NCI-H1436 treated with DMSO at 0.1 percent for 48 hours (cell line): Measurements from ENCODE around the gene MAD1L1.

Source experiments
- DNase-seq: peaks from one replicate; lab custom pipeline; 2025; lab: John Stamatoyannopoulos, UW

Gene MAD1L1

DNA sequence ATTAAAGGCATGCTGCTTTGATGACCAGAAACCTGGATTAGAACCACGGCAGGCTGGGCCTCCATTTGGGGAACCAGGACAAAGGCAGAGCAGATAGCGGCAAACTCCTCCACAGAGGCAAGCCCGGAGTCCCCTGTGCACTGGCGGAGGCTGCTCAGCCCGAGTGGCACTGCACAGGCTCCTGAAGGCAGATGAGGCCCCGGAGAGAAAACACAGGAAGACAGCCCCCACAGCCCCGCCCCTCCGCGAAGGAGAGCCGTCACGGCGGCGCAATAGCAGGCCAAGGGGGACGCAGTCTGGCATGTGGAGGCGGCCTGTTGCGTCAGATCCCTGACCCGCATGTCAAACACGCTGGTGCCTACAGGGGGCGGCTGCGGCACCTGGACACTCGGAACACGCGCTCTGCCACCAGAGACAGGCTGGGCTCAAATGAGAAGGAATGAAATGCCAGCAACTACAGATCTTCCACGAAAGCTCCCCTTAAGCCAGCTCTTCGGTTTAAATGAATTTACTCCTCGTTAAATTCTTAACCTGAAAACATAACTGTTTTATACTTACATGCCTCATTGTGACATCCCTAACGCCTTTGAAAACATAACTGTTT is 128.5 kb downstream of the MAD1L1 start:
- no peak for DNase-seq

DNA sequence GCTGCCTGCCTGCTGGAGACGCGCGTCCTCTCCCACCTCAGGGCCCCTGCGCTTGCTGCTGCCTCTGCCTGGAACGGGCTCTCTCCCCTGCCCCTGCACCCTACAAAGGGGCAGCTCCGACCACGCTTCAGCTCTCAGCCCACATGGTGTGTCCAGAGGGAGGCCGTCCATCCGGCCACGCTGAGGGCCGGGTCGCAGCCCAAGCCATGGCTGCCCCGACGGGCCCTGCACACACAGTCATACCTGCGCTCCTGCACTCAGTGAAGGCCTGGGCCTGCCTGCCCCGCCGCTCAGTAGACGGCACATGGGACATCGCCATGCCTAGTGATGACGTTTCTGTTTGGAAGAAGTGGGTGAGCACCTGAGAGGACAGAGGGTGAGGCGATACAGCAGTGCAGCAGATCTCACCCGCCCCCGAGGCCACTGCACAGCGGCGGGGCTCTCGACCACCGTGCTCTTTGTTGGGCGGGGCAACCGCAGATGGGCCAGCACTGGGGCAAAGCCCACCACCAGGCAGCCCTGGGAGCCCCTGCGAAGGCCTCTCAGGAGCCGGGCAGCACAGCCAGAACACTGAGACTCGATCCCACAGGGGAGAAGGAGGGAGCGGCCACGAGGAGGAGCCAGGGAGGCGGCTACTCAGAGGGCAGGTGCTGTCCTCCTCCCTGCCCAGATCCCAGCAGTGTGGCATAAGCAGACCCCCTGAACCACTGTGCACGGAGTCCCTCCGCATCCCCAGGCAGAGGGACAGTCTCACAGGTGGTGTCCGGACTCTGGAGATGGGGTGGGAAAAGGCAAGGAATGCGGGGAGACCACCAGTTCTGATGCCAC is 129.5 kb downstream of the MAD1L1 start:
- no peak for DNase-seq

DNA sequence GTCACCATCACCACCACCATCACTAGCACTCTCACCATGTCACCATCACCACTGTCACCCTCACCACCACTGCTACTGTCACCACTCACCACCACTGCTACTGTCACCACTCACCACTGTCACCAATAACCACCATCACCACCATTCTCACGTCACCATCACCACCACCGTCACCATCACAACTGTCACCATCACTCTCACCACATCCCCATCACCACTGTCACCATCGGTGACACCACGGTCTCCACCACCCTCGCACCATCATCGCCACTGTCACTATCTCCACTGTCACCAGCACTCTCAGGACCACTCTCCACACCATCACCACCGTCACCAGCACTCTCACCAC is 130.4 kb downstream of the MAD1L1 start:
- no peak for DNase-seq

DNA sequence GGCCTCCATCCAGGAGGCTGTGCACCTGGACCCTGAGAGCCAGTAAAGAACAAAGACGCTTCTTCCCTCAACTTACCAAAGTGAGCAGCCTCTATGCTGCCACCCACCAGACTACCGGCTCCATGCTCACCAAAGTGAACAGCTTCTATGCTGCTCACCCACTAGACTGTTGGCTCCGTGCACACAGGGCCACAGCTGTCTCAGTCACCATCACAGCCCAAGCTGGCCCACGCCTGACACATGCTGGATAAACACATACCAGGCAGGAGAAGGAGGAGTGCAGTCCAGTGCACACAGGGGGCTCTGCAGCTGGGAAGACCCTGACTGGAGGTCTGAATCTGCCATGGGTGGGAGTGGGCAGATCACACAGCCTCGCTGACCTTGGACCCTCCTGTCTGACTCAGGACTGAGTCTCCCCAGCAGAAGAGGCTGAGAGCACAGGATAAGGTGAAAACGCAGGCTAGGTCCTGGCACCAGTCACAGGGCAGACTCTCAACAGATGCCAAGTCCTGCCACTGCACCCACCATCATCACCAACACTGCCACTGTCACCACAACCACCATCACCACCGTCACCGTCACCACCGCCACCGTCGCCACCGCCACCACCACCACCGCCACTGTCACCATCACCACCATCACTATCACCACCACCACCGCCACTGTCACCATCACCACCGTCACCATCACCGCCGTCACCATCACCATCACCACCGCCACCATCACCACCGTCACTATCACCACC is 130.9 kb downstream of the MAD1L1 start:
- DNase-seq = no peak

DNA sequence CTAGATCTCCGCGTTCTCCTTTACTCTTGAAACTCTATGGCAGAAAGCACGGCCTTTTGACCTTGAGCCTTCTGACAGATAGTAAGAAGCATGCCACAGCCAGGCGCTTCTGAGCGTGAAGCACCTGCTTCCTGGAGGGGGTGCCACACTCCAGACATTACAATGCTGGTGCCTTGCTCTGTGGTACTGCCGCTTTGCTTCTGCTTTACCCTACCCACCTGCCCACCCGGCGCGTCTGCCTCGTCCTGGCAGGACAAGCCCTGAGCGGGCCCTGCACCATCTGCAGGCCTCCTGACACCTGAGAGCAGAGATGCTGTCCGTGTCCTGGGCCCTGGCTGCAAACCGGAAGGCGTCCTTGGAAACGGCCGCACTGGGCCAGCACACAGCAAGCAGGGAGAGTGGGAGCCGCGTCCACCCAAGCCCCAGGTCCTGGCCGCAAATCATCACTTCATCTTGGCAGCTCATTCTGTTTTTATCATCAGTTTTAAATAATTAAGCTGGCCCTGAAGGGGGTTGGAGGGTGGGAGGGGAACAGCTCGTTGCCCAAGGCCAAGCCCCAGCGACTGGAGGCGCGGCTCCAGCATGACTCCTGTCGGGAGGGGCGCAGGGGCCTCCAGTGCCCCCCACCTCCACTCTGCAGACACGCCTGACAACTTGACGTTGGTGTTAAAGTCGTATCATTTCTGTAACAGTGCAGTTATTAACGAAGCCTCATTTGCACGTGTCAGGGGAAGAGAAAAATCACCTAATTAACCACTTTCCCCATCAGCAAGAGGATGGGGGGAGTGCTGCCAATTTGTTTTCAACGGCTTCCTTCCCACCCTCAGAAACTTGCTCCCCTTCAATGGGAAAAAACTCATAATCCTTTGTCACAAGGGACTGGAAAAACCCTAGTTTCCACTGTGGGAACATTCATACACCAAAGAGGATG is 132.2 kb downstream of the MAD1L1 start:
- no peak for DNase-seq

DNA sequence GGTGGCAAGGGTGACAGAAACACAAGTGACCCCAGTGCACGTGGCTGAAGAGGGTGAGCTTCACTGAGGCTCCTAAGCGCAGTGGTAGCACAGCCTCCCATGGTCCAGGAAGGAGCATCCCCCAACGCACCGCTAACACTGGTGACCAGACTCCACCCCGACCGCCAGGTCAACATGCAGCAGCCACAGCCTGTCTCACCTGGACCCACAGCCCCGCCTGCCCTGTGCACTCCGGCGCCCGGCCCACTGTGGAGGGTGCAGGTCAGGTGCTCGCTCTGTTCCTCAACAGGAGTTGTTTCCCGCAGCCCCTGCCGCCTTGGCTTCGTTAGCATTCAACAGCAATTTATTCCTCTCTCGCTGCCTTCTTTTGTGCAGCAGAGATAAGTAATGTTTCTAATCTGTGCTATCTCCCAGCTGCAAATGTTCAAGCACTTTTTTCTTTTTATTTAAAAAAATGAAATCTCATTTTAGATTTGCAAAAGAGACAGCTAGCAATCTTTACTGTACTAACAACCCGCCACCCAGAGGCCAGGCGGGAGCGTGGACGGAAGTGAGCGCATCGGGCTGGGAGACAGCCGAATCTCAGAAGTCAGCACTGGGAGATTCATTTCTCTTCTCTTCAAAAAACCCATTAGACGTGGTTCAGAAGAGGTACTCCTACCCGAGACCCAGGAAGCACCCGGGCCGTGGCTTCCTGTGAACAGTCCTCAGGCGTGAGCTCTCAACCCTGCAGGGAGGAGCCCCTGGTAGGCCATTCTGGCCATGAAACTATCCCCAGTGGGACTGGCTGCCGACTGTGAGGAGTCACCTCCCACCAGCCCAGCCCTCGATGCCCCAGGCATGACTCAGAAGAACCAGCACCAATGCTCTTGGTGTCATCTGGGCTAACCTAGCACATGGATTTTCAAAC is 133.4 kb downstream of the MAD1L1 start:
- no peak for DNase-seq

DNA sequence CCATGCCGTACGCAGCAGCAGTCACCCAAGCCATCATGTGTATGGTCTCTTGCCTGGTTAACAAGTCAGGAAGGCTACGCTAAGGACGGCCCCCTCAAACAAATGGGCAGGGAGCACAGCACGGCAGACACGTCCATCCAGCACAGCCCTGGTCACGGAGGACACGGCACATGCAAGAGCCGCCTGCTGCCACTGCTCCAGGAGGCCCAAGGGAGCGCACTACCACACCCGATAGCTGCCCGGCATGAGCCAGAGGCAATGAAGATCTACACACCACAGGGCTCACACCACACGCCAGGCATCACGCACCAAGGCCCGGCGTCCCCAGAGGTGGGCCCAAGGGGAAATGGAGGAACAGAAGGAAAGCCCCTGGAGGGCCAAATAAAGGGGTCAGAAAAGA is 134.2 kb downstream of the MAD1L1 start:
- no peak for DNase-seq

DNA sequence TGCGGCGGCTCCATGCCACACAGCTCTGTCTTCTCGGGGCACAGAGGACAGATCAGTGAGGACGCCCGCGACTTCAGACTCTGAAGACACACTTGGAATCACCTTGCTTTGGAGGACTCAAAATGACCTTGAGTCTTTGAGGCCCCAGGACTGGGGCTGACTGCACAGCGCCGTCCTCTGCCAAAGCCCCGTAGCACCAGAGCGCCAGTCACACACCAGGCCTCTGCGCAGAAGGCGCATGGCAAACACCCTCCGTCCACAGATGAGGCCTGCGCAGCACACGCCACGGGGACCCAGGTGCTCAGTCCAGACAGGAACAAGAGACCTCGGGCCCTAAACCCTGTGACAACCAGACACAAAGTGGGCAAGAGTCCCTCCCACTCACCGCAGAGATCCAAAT is 134.7 kb downstream of the MAD1L1 start:
- DNase-seq = no peak

DNA sequence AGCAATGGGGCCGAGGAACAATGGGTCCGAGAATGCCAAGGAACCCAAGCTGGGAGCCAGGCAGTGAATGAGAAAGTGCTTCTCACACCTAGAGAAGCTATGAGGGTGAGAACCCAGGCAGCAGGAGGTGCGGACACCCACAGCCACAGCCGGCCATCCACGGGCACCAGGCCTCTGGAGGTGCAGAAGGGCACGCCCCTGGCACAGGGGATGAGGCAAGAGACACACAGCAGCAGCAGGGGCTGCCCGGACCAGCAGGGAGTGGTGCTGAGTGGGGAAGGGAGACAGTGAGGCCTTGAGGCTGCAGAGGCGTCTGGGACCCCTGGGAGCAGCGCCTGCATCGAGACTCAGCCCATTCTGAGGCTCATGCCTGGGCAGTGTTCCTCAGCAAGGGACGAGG is 135.3 kb downstream of the MAD1L1 start:
- no peak for DNase-seq

DNA sequence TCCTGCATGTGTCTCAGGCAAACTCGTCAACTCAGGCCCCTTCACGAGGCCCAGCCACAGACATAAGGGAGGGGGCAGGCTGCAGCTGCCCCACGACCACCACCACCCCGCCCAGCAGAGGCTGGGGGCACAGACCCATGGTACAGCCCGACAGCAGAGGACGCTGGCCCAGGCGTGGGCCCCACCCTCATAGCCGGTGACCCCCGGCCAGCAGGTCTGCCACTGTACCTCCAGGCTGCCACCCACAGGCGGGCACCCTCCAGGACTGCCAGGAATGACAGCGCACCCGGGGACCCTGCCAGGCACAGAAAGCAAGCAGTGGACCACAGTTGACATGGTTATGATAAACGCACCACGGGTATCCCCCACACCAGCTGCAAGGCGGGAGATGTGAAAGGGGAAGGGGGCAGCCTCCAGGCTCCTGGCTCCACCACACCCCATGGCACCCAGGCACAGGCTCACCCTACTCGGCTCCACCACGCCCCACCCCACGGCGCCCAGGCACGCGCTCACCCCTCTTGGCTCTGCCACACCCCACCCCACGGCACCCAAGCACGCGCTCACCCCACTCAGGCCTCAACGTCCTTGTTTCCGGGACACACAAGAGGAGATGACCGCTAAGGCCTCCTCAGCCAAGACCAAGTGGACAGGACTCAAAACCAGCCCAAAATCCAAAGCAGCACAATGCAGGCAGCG is 135.9 kb downstream of the MAD1L1 start:
- DNase-seq = no peak

DNA sequence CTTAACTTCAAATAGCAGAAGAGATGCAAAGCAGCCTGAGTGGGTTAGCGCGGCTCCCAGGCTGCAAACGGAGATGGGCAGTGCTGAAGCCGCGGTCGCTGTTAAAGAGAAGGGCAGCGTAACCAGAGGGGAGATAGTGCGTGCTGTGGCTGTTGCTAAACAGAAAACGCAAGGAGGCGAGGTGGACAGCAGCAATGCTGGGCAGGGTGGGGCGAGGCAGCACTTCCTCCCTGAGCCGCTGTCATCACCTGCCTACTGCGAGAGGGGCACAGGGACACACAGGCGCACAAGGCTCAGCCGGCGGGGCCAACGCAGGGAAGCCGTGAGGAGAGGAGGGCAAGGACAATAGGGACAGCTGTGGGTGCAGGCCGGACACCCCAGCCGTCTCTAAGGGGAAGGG is 137.3 kb downstream of the MAD1L1 start:
- no peak for DNase-seq

DNA sequence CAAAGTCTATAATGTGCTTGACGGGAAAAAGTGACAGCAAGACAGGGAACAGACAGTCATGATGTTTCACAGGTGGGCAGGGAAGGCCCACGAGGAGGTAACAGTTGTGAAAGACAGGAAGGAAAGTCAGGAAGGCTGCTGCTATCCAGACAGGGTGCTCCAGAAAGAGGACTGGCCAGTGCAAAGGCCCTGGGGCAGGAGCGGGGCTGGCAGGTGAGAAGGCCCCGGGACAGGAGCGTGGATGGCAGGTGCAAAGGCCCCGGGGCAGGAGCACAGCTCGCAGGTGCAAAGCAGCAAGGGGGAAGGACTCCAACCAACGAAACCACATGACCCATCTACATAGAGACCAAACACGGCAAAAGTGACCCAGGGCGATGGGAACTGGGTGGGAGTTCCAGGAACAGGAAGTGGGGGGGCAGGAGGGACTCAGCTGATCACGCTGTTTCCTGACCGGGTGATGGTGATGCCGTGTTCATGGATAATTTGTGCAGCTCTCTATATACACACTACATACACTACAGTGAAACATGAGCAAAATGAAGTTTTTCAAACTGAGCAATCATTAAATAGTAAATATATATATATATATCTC is 138.2 kb downstream of the MAD1L1 start:
- no peak for DNase-seq

DNA sequence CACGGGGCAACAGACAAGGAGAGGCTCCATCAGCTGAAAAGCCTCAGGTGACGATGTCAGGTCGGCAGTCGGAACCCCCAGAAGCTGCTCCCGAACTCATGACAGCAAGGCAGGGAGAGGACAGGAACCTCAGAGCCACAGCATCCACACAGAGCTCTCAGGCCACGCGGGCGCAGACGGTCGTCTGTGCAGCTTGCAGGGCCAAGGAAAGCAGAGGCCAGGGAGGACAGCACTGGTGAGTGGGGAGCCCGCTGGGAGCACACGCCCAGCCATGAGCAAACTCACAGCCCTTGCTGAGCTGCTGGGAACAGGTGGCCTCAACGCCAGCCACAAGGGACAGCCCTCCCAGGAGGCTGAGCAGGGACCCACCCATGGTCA is 138.9 kb downstream of the MAD1L1 start:
- DNase-seq = no peak

DNA sequence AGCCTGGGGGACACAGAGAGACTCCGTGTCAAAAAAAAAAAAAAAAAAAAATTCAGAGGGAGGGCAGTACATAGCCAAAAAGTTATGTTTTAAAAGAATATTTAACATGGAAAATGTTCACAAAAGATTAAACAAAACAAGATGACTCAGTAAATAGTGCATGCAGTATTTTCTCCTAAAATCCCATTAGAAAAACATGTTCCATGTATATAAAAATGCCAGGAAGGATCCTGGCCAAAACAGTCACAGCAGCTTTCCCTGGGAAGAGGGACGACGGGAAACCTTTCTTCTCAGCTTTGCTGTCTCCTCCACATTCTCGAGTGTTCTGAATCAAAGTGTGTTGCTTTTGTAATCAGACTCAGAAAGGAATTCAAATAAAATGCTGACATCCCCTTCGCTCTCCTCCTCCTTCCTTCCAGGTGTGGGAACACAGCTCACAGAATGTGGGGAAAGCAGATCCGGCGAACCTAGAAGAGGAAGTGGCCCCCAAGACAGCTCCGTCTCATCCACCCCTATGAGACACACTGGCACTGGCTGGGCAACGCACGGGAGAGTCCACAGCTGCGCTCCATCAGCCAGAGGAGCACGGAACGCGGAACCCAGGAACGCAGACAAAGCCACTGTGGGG is 139.4 kb downstream of the MAD1L1 start:
- no peak for DNase-seq

DNA sequence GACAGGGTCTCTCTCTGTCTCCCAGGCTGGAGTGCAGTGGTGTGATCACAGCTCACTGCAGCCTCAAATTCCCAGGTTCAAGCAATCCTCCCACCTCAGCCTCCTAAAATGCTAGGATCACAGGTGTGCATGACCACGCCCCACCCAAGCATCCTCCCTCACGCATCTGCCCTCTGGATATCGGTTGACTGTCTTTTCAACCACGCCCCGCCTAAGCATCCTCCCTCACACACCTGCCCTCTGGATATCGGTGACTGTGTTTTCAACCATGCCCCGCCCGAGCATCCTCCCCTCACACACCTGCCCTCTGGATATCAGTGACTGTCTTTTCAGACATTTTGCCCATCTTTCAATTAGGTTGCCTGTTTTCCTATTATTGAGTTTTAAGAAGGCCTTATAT is 140.5 kb downstream of the MAD1L1 start:
- DNase-seq = no peak

DNA sequence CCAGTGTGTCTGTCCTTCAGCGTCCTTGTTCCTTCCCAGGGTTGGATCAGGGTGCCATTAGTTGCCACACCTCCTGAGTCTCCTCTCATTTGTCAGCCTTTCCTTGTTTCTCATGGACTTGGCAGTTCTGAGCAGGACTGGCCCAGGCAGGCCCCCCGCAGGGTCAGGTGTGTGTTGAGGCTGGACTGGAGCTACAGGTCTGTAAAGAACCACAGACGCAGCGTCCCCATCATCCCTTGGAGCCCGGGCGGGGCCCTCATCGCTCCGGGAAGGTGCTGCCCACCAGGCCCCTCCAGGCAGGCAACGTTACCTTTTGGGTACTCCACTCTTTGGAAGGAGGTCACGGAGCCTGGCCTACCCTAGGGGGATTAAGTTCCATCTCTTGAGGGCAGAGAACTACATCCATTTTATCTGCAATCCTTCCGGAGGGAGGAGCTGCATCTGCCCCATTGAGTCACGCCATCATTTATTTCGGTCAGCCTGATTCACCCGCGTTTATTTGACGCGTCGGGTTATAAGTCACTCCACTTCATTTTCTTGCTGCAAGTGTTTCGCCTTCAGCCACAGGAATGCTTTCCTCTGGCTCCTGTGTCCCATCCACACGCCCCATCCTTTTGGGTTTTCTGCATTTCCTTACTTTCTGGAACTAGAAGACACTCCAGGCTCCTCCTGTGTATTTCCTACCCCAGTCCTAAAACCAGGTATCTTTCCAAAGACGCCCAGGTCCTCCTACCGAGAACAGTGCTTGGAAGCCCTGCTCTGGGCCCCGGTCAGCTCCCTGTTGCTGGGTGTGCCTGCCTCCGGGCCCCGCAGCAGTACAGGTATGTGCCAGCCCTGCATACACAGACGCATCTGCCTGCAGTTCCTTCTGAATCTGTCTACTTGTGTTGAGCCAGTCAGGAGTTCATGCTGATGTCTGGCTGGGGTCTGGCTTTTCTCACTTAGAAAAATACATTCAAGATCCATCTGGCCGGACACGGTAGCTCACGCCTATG is 141.9 kb downstream of the MAD1L1 start:
- DNase-seq = no peak

DNA sequence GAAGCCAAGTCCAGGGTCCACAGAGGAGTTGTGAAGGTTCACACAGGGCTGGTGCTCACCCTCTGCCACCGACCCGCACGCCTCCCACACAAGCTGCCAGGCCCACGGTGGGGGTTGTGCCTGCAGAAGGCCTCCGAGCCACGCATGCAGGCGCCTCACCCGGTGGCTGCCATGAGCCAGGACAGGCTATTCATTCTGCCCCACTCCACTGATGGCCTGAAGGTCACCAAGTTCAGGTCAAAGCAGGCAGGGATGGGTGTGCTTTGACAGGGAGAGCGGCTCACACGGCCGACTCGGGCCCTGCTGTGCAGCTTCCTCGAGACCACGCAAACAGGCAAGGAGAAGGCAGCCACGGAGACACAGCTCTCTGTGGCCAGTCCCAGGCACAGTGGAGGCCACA is 143.9 kb downstream of the MAD1L1 start:
- DNase-seq = no peak

DNA sequence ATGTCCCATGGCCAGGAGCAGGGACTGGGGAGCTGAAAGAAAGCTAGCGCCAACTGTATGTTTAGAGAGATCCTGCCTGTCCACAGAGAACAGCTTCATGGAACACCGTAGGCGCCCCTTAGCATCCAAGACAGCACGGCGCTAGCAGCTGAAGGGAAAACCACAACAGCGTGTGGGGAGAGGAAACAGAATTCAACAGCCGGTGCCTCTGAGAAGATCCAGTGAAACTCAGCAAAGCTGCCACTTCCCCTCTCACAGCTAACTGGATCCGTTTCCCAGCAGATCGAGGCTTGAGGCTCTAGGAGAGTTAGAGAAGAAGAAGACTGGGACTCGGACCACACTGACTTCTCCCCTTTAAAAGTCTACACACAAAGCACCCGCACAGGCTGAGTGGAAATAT is 145.0 kb downstream of the MAD1L1 start:
- DNase-seq = no peak
